ENCODE results near the gene ADAMTS19.

The ADAMTS19 gene

GRCh38 chr5:129767927-129768380 lies 307.9 kb downstream of the ADAMTS19 start:
- no peaks in the 10 kb centered on the region for H3K36me3 ChIP-seq (ENCODE audit: insufficient read depth, low read length)
- no peak overlapping the region for H2AFZ ChIP-seq (ENCODE audit: low read length)
- H3K79me2 ChIP-seq (ENCODE audit: insufficient read depth, low read length): no peaks in the 10 kb centered on the region
- H3K4me1 ChIP-seq (ENCODE audit: insufficient read depth, low read length, severe bottlenecking): no peaks in the 10 kb centered on the region
- no peak overlapping the region for H3K27ac ChIP-seq (ENCODE audit: low read depth, low read length, poor library complexity, severe bottlenecking)
- H3K27me3 ChIP-seq (ENCODE audit: insufficient read depth, low read length): no peaks in the 10 kb centered on the region
- no peak overlapping the region for H3K4me2 ChIP-seq (ENCODE audit: low read length)
- H3K9me2 ChIP-seq (ENCODE audit: low read depth, low read length): no peaks in the 10 kb centered on the region
- H4K20me1 ChIP-seq (ENCODE audit: insufficient read depth, low read length): no peaks in the 10 kb centered on the region
- no peak overlapping the region for H3K4me3 ChIP-seq (ENCODE audit: low read depth, low read length, poor library complexity, severe bottlenecking)
- TF ChIP-seq CTCF (IDR thresholded peaks at IDR 0.05; ENCODE audit: low read length): peak; percentile 99
- TF ChIP-seq EZH2 (IDR thresholded peaks at IDR 0.05; ENCODE audit: borderline replicate concordance, low read length): no peak
- no peaks in the 10 kb centered on the region for H3F3A ChIP-seq (ENCODE audit: insufficient read depth, low read length)
- H3K9me3 ChIP-seq (ENCODE audit: low read length): no peaks in the 10 kb centered on the region
- no peak overlapping the region for H3K9ac ChIP-seq (ENCODE audit: low read length)

GRCh38 chr5:129768735-129769134 lies 308.6 kb downstream of the ADAMTS19 start:
- Histone ChIP-seq H4K20me1 (ENCODE audit: insufficient read depth, low read length) (no peaks in the 10 kb centered on the region), H3K79me2 (ENCODE audit: insufficient read depth, low read length) (no peaks in the 10 kb centered on the region), H3K9ac (ENCODE audit: low read length) (no peak overlapping the region), H2AFZ (ENCODE audit: low read length) (no peak overlapping the region), H3K27ac (ENCODE audit: low read depth, low read length, poor library complexity, severe bottlenecking) (no peak overlapping the region), H3F3A (ENCODE audit: insufficient read depth, low read length) (no peaks in the 10 kb centered on the region), H3K4me2 (ENCODE audit: low read length) (no peak overlapping the region), H3K9me3 (ENCODE audit: low read length) (no peaks in the 10 kb centered on the region), H3K4me3 (ENCODE audit: low read depth, low read length, poor library complexity, severe bottlenecking) (no peak overlapping the region), H3K9me2 (ENCODE audit: low read depth, low read length) (no peaks in the 10 kb centered on the region), H3K27me3 (ENCODE audit: insufficient read depth, low read length) (no peaks in the 10 kb centered on the region), H3K36me3 (ENCODE audit: insufficient read depth, low read length) (no peaks in the 10 kb centered on the region), H3K4me1 (ENCODE audit: insufficient read depth, low read length, severe bottlenecking) (no peaks in the 10 kb centered on the region)
- TF ChIP-seq EZH2 (IDR thresholded peaks at IDR 0.05; ENCODE audit: borderline replicate concordance, low read length): no peak
- no peak for TF ChIP-seq CTCF (IDR thresholded peaks at IDR 0.05; ENCODE audit: low read length)

GRCh38 chr5:129770024-129770820 lies 310.1 kb downstream of the ADAMTS19 start:
- no peaks in the 10 kb centered on the region for H3K9me2 ChIP-seq (ENCODE audit: low read depth, low read length)
- no peak overlapping the region for H3K4me3 ChIP-seq (ENCODE audit: low read depth, low read length, poor library complexity, severe bottlenecking)
- H3K36me3 ChIP-seq (ENCODE audit: insufficient read depth, low read length): no peaks in the 10 kb centered on the region
- H3K4me1 ChIP-seq (ENCODE audit: insufficient read depth, low read length, severe bottlenecking): no peaks in the 10 kb centered on the region
- H3K9ac ChIP-seq (ENCODE audit: low read length): no peak overlapping the region
- H3K79me2 ChIP-seq (ENCODE audit: insufficient read depth, low read length): no peaks in the 10 kb centered on the region
- H3K4me2 ChIP-seq (ENCODE audit: low read length): no peak overlapping the region
- TF ChIP-seq CTCF (IDR thresholded peaks at IDR 0.05; ENCODE audit: low read length): no peak
- TF ChIP-seq EZH2 (IDR thresholded peaks at IDR 0.05; ENCODE audit: borderline replicate concordance, low read length): no peak
- H3K27ac ChIP-seq (ENCODE audit: low read depth, low read length, poor library complexity, severe bottlenecking): no peak overlapping the region
- H4K20me1 ChIP-seq (ENCODE audit: insufficient read depth, low read length): no peaks in the 10 kb centered on the region
- no peak overlapping the region for H2AFZ ChIP-seq (ENCODE audit: low read length)
- no peaks in the 10 kb centered on the region for H3K9me3 ChIP-seq (ENCODE audit: low read length)
- H3F3A ChIP-seq (ENCODE audit: insufficient read depth, low read length): no peaks in the 10 kb centered on the region
- H3K27me3 ChIP-seq (ENCODE audit: insufficient read depth, low read length): no peaks in the 10 kb centered on the region

All from OCI-LY1 (cell line).